AML-193 (cell line): ENCODE results near the gene SCAMP1.
"Not testable (repeated sequence)": the region's sequence is repeated elsewhere in the genome, so short reads cannot be mapped to it uniquely, and the experiment has no call there.

Experiments used
- DNase-seq, 2 experiments: peaks; one replicate each; lab custom pipeline; 2025; lab: John Stamatoyannopoulos, UW

The SCAMP1 gene

DNA sequence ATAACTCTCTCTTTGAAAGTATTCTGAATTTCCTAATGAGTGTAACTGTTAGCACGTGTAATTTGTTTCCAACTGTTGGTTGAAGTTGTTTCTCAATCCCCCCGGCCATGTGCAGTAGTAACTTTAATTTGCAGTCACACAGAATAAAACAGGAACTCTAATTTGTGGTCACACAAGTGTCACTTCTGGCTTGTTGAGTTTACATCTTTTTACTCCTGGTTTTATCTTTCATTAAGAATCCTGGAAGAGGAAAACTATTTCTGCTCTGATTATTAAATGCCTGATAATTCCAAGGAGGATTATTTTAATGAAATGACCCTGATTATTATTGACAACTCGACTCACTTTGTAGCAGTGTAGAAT, 1.2 kb downstream of the SCAMP1 start:
- DNase-seq, result peak; percentile 86 to 90

DNA sequence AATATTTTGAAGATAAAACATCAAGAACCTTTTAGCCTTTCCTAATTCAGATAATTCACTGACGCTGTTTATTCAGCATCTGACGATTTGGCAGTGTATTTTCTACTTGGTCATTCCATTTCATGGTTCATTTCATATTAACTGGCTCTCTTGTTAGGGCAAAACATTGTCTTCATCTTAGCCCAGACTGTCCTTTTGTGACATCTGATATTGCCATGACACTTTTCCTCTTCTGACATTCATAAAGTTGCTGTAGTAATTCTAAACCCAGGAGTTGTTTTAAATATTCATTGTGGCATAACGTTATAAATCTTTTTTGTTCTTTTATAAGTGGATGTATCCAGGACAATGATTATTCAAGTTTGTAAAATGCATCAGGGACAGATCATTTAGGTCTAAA, 1.8 kb downstream of the SCAMP1 start:
- no peak for DNase-seq

DNA sequence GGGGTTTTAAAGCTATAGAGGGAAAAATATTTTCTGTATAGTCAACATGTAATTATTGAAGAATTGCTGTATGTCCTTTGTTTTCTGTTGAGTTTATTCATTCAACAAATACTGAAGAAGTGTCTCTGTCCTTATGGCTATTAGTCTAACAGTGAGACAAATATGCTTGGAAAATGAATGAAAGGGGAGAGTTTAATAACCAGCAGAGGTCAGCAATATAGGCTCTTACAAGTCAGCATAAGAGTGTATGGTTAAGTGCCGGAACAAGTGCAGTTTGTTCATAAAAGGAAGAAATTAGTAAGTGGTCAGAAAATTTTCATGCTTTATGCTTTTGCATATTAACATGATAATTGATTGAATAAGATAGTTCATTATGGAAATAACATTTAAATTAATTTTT, 3.6 kb downstream of the SCAMP1 start:
- DNase-seq, result peak; percentile 10 to 30

- DNase-seq, result peak; percentile 31 to 34
Measured at GRCh38 chr5:78367318-78367991, 7.0 kb downstream of the SCAMP1 start.

DNA sequence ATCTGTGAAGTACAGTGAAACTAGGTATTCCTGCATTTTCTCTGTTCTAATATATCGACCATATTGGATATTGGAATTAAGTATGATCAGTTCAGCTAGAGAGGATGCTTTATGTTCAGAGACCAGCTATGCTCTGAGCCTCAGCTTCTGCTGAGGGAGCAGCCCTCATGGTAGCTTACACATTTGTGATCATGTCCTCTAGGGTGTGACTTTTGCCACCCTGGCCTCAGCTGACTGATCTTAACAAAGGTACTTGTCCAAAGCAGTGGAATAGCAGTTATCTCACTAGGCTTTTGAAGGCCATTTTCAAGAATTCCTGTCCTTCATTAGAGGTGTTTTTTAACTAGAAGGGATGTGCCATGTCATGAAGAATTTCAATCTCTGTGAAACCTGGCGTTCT, 9.3 kb downstream of the SCAMP1 start:
- DNase-seq, result no peak

- DNase-seq, result no peak
Measured at GRCh38 chr5:78373231-78373630, 12.8 kb downstream of the SCAMP1 start.

DNA sequence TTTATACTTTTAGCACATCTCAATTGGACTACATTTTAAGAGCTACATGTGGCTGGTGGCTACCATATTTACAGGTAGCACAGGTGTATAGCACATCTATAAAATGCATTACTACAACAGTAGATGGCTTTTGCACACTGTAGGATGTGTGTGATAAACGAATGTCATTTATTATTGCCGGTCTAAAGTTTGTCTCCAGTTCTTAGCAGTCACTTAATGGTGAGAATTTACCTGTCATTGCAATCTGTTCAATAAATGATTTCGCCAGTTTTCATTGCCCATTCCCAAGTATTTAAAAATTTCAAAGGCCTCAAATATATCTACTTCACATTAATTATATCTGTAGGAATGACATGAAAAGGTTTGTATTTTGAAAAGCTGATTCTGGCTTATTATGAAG, 15.9 kb downstream of the SCAMP1 start:
- no peak for DNase-seq

GRCh38 chr5:78377056-78377717, 16.8 kb downstream of the SCAMP1 start:
- no peak for DNase-seq

DNA sequence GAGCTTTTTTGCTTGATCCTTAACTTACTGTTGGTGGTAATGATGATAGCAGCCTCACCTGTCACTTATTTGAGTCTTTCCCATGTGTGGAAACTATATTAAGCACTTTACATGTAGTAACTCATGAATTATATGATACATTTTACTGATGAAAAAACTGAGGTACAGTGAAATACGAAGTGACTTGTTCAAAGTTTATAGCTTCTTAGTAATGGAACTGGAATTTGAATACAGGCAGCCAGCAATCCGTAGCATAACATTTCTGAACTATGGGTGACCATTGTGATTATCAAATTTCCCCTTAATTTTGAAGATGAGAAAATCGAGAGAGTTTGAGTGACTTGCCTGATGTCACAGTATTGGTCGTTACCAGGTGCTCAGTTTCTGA, 17.3 kb downstream of the SCAMP1 start:
- DNase-seq, result no peak

DNA sequence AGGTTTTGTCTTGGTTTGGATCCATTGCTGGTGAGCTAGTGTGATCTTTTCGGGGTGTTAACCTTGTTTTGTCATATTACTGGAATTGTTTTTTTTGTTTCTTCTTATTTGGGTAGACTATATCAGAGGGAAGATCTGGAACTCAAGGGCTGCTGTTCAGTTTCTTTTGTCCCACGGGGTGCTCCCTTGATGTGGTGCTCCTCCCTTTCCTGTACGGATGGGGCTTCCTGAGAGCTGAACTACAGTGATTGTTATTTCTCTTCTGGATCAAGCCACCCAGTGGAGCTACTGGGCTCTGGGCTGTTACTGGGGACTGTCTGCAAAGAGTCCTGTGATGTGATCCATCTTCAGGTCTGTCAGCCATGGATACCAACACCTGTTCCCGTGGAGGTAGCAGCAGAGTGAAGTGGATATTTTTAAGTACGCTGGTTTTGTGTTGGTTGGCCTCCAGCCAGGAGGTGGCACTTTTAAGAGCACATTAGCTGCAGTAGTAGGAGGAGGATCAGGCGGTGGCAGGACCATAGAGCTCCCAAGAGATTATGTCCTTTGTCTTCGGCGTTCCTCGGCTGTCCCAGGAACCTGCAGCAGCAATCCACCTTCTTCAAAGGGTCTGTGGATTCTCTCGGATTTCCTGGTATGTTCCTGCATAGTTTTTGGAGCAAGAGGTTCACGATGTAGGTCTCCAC, 27.2 kb downstream of the SCAMP1 start:
- DNase-seq, result no peak

DNA sequence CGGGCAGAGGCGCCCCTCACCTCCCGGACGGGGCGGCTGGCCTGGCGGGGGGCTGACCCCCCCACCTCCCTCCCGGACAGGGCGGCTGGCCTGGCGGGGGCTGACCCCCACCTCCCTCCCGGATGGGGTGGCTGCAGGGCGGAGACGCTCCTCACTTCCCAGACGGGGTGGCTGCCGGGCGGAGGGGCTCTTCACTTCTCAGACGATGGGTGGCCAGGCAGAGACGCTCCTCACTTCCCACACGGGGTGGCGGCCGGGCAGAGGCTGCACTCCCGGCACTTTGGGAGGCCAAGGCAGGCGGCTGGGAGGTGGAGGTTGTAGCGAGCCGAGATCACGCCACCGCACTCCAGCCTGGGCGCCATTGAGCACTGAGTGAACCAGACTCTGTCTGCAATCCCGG, 30.9 kb downstream of the SCAMP1 start:
- DNase-seq, result not testable (repeated sequence)

GRCh38 chr5:78397831-78398230, 37.4 kb downstream of the SCAMP1 start:
- no peak for DNase-seq

GRCh38 chr5:78399116-78399515, 38.7 kb downstream of the SCAMP1 start:
- no peak for DNase-seq

DNA sequence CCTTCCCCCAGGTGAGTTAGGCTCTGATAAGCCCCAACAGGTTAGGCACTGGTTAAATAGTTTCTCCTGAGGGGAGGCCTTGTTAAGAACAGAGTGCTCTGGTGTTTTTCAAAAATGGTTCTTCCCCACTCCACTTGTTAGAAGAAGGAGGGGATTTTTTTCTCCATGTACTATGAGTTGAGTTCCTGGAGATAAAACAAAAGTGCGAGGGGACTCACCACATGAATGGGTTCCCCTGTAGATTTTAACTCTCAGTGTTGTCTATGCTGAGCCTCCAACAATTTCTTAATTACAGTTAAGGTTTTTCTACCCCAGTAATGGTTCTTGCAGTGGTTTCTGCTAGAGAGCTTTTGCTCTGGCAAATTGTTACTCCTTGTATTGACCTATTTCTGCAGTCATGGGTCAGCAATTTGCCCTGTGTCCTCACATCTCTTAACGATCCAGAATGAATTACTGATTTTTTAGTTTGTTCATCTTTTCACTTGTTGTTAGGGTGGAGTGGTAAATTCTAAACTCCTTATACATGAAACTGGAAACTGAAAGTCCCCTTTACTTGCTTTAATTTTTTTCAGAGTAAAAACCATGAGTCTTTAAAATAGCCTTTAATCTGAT, 44.4 kb downstream of the SCAMP1 start:
- no peak for DNase-seq

- no peak for DNase-seq
Measured at GRCh38 chr5:78405829-78406750, 45.7 kb downstream of the SCAMP1 start.

DNA sequence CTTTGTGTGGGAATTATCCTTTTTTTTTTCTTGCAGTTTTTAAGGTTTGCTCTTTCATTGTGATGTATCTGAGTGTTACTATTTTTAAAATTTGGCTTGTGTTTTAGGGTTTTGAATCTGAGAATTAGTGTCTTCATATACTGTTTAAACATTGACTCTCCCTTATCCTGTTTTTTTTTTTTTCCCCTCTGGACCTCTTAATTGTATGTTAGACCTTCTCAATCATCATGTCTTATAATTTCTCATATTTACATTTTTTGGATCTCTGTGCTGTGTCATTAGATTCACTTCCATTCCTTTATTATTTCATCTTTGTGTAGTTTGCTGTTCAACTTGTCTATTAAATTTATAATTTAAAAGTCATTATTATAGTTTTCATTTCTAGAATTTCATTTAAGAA, 47.0 kb downstream of the SCAMP1 start:
- no peak for DNase-seq

DNA sequence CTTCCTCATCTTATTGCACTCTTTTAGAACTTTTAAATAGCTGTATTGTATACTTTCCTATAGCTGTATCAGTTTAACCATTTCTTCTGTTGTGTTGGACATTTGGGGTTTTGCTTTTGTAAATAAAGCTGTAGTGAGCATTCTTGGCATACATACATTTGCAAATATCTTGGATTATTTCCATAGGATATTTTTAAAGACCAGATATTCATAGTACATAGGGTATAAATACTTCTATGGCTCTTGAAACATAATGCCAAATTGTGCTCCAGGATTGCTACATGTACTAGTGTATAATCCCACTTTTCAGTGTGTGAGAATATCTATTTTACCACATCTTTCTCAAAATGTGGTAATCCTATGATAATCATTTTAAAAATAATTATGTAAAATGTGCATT, 51.2 kb downstream of the SCAMP1 start:
- DNase-seq, result no peak

GRCh38 chr5:78416677-78417425, 56.4 kb downstream of the SCAMP1 start:
- DNase-seq, result no peak

DNA sequence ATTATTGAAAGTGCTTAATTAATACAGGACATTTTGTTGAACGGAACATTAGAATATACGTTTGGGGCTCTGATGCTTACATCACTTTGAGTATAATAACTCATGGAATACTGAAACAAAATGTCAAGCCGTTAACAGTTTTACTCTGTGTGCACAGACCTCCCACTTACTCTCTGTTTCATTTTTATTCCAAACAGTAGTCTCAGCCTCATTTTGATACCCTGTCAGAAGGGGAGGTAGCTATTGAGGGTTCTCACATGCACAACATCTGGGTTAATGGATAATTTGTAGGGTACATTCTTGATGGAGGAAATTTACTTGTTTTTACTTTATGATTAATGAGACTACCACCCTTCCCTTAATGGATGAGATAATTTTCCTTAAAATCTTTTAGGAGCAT, 59.0 kb downstream of the SCAMP1 start:
- DNase-seq, result no peak

- no peak for DNase-seq
Measured at GRCh38 chr5:78420548-78420947, 60.1 kb downstream of the SCAMP1 start.

DNA sequence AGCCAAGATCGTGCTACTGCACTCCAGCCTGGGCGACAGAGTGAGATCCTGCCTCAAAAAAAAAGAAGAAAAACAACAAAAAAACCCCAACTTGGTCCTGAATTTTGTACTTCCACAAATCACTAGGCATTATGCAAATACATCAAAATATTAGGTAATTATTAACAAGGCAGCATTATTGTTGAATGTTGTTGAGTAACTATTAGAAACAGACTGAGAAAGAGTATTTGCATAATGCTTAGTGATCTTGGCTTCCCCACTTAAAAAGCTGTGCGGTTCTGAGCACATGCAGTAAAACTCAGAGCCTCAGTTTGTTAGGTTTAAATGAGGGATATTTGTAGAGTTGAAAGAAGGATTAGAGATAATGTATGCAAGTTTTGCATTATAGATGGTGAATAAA, 64.2 kb downstream of the SCAMP1 start:
- no peak for DNase-seq
